Gastrocnemius medialis (tissue), 4 donors: ENCODE data around the gene NF2. TPM values are rescaled to one million over a fixed set of nuclear protein-coding genes. Genes with fewer than 3 reads are reported as not detected.

Experiments
- ATAC-seq, 2 donors: fragments of 150-250 bp; one replicate each; pipeline ENCODE4 v1.9.1; 2016
- DNase-seq, 2 donors: peaks; one replicate each; pipeline ENCODE4 v3.0.0-alpha.2; 2019
- H3K27ac ChIP-seq, 4 donors: fragments of 200-600 bp; sonication (generic); 1 replicate in 1 of 4; 2 replicates in 3 of 4; pipeline ENCODE4 v1.5.1; 2016 to 2018; ENCODE audit warnings: mild to moderate bottlenecking in 2 of 4, moderate library complexity in 1 of 4
- H3K27me3 ChIP-seq, 3 donors: fragments of 200-600 bp; sonication (generic) in 2 of 3; 1 replicate in 1 of 3; 2 replicates in 2 of 3; pipeline versions ENCODE4 v1.5.1 to v1.6.0; 2016 to 2019; ENCODE audit warnings: mild to moderate bottlenecking in 1 of 3, moderate library complexity in 1 of 3
- H3K36me3 ChIP-seq, 2 donors: fragments of 200-600 bp; sonication (generic) in 1 of 2; one replicate each; pipeline ENCODE4 v1.5.1; 2017 to 2018
- H3K4me1 ChIP-seq, 2 donors: fragments of 200-600 bp; sonication (generic) in 1 of 2; one replicate each; pipeline ENCODE4 v1.5.1; 2016 to 2017; ENCODE audit warnings: mild to moderate bottlenecking in 2 of 2
- H3K4me3 ChIP-seq, 4 donors: fragments of 200-600 bp; sonication (generic) in 3 of 4; 1 replicate in 1 of 4; 2 replicates in 3 of 4; pipeline ENCODE4 v1.5.1; 2016 to 2019; ENCODE audit warnings: mild to moderate bottlenecking in 2 of 4
- H3K9me3 ChIP-seq, 3 donors: fragments of 200-600 bp; sonication (generic) in 2 of 3; 1 replicate in 1 of 3; 2 replicates in 2 of 3; pipeline ENCODE4 v1.5.1; 2016 to 2019
- POLR2A ChIP-seq, 2 donors: fragments of 450-650 bp; IDR thresholded peaks; one replicate each; pipeline ENCODE4 v1.6.1; 2017; ENCODE audit warnings: antibody characterized with exemption in 2 of 2, mild to moderate bottlenecking in 2 of 2, moderate library complexity in 2 of 2
- in situ Hi-C, 4 donors: fragments of 200-750 bp; cut with MboI; loops; one replicate each; pipeline versions ENCODE4 v1.15.0 to v1.8.0; 2017; ENCODE audit warnings: low sequenced_read_pairs in 4 of 4
- intact Hi-C: fragments of 100-400 bp; cut with DNase I; formaldehyde crosslinking; loops from one replicate; pipeline ENCODE4 v1.15.1; 2023; ENCODE audit warnings: low total_unique reads
- total RNA-seq, 4 donors: library from RNA; depleted of rRNA; stranded (reverse); fragments of >200 nt; gene quantifications; one replicate each; pipeline versions ENCODE4 v1.1.0 to v1.2.3, GENCODE V29; 2016
- TF ChIP-seq, protein P1 (sequence below), 5 experiments: fragments of 450-650 bp in 3 of 5; fragments of 200-600 bp in 2 of 5; sonication (generic) in 2 of 5; IDR thresholded peaks in 4 of 5; conservative IDR thresholded peaks in 1 of 5; 1 replicate in 4 of 5; 2 replicates in 1 of 5; pipeline ENCODE4 v1.5.1; 2016 to 2019; ENCODE audit warnings: antibody characterized with exemption in 5 of 5, mild to moderate bottlenecking in 3 of 5, moderate library complexity in 3 of 5

Gene NF2
- total RNA-seq, 4 donors from 2014 or later, result 34.7 to 66.3 (median 48.2) TPM

DNA sequence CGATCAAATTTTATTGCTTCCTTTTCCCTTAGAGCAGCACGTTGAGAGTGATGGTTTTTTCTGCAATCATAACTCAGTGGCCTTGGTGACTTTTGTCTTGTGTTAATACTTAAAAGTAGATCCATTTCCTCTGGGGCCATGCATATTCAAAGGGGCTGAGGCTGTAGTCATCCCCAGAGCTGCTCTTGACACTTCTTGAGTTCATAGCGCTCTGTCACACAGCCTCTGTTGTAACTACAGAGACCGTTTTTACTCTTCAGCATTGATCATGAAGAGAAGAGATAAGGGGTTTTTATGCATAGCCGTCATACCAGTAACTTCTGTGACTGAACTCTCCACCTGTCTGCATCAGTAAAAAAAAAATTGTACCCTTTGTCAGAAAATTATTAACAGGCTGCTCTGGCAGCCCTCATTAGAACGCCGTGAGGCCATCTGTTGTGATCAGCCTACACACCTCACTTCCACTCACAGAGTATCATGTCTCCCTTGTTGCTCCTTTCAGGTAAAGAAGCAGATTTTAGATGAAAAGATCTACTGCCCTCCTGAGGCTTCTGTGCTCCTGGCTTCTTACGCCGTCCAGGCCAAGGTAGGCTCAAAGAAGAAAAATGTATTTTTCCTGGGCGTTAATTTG is 38.4 kb downstream of the NF2 start:
- no peak for ATAC-seq
- no peak overlapping the region for H3K27ac ChIP-seq
- in situ Hi-C loops (loop anchor here in 1 of 4 donors (25.0 kb wide), 1 partner anchor 370 kb away; no protein-coding TSS in a partner anchor), intact Hi-C loops (no loop called here)
- DNase-seq, result no peak
- H3K4me1 ChIP-seq, result no peaks in the 10 kb centered on the region
- peaks cover 0 to 37% of the 10 kb centered on the region in 2 donors for H3K36me3 ChIP-seq
- H3K27me3 ChIP-seq, result no peaks in the 10 kb centered on the region
- TF ChIP-seq POLR2A (IDR thresholded peaks at IDR 0.05), result no peak
- TF ChIP-seq, protein P1, sequence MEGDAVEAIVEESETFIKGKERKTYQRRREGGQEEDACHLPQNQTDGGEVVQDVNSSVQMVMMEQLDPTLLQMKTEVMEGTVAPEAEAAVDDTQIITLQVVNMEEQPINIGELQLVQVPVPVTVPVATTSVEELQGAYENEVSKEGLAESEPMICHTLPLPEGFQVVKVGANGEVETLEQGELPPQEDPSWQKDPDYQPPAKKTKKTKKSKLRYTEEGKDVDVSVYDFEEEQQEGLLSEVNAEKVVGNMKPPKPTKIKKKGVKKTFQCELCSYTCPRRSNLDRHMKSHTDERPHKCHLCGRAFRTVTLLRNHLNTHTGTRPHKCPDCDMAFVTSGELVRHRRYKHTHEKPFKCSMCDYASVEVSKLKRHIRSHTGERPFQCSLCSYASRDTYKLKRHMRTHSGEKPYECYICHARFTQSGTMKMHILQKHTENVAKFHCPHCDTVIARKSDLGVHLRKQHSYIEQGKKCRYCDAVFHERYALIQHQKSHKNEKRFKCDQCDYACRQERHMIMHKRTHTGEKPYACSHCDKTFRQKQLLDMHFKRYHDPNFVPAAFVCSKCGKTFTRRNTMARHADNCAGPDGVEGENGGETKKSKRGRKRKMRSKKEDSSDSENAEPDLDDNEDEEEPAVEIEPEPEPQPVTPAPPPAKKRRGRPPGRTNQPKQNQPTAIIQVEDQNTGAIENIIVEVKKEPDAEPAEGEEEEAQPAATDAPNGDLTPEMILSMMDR (IDR thresholded peaks at IDR 0.05 in 4 of 5, conservative IDR thresholded peaks at IDR 0.05 in 1 of 5), result no peak
- no peak overlapping the region for H3K4me3 ChIP-seq
- no peaks in the 10 kb centered on the region for H3K9me3 ChIP-seq

DNA sequence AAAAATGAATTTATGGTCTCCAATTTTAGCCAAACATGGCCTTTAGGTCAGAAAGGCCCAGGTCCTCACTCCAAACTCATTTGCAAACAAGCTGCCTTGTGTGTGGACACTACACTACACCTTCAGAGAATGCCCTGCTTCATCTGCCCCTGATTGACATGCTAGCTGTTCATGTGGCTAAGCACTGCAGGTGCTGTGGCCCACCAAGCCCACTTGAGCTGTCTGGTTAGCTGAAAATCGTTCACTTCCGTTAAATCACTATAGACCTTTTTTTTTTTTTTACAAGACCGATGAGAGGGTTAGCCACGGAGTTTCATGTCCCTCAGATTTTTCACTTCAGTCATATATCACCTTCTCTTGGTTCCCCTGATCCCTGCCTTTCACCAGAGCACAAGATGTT is 39.3 kb downstream of the NF2 start:
- TF ChIP-seq, protein P1 (IDR thresholded peaks at IDR 0.05 in 4 of 5, conservative IDR thresholded peaks at IDR 0.05 in 1 of 5), result no peak
- TF ChIP-seq POLR2A (IDR thresholded peaks at IDR 0.05), result no peak
- DNase-seq, result no peak
- ATAC-seq, result no peak
- H3K4me3 ChIP-seq, result no peak overlapping the region
- no peaks in the 10 kb centered on the region for H3K9me3 ChIP-seq
- in situ Hi-C loops (loop anchor here in 1 of 4 donors (25.0 kb wide), 1 partner anchor 370 kb away; no protein-coding TSS in a partner anchor), intact Hi-C loops (no loop called here)
- H3K27ac ChIP-seq, result no peak overlapping the region
- H3K27me3 ChIP-seq, result no peaks in the 10 kb centered on the region
- no peaks in the 10 kb centered on the region for H3K4me1 ChIP-seq
- peaks cover 0 to 31% of the 10 kb centered on the region in 2 donors for H3K36me3 ChIP-seq

DNA sequence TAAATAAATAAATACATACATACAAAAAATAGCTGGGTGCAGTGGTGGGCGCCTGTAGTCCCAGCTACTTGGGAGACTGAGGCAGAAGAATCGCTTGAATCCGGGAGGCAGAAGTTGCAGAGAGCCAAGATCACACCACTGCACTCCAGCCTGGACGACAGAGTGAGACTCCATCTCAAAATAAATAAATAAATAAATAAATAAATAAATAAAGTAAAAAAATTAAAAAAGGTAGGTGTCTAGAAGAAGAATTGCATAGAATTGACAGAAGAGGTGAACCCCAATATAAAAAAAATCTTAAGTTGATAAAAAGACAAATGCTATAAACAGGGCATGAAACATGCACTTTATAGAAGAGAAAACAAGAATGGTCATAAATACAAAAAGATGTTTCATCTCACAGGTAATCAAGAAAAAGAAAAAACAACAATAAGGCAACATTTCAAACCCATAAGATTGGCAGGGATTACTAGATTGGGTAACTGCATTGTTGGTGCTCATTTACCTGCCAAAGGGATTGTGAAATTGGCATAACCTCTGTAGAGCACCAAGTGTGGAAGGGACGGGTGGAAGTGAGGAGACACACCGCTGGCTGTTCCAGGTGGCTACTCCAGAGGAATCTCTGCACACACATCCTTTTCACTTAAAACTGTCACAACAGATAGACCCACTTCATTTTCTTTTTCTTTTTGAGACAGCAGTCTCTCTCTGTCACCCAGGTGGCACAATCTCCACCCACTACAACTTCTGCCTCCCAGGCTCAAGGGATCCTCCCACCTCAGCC is 44.7 kb downstream of the NF2 start:
- Histone ChIP-seq H3K4me1 (no peaks in the 10 kb centered on the region), H3K27me3 (no peaks in the 10 kb centered on the region), H3K9me3 (no peaks in the 10 kb centered on the region), H3K36me3 (no peaks in the 10 kb centered on the region), H3K27ac (no peak overlapping the region), H3K4me3 (no peak overlapping the region)
- TF ChIP-seq, protein P1 (IDR thresholded peaks at IDR 0.05 in 4 of 5, conservative IDR thresholded peaks at IDR 0.05 in 1 of 5), result no peak
- no peak for TF ChIP-seq POLR2A (IDR thresholded peaks at IDR 0.05)
- in situ Hi-C loops (loop anchor here in 1 of 4 donors (25.0 kb wide), 1 partner anchor 364 kb away; no protein-coding TSS in a partner anchor), intact Hi-C loops (no loop called here)
- ATAC-seq (peak; percentile 75 to 97), DNase-seq (peak; percentile 6 to 37)

DNA sequence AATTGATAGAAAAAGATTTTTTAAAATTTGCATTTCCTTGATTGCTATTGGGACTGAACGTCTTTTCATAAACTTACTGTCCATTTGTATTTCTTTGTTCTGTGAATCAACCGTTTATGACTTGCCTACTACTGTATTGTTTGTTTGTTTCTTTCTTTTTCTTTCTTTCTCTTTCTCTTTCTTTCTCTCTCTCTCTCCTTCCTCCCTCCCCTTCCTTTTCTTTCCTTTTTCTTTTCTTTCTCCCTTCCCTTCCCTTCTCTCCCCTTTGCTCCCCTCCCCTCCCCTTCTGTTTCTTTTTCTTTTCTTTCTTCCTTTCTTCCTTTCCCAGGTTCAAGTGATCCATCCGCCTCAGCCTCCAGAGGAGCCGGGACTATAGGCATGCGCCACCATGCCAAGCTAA is 46.9 kb downstream of the NF2 start:
- Histone ChIP-seq H3K4me3 (no peak overlapping the region), H3K4me1 (no peaks in the 10 kb centered on the region), H3K9me3 (no peaks in the 10 kb centered on the region), H3K27ac (no peak overlapping the region), H3K36me3 (no peaks in the 10 kb centered on the region), H3K27me3 (no peaks in the 10 kb centered on the region)
- in situ Hi-C loops (no loop called here), intact Hi-C loops (no loop called here)
- DNase-seq (no peak), ATAC-seq (no peak)
- TF ChIP-seq, protein P1 (IDR thresholded peaks at IDR 0.05 in 4 of 5, conservative IDR thresholded peaks at IDR 0.05 in 1 of 5), result no peak
- TF ChIP-seq POLR2A (IDR thresholded peaks at IDR 0.05), result no peak
